Astrocyte (in vitro differentiated cells and primary cell): ENCODE results near the gene ZFR.

Experiments
- CTCF ChIP-seq: IDR thresholded peaks from 2 replicates; pipeline ENCODE4 v1.5.1; 2011; ENCODE audit warnings: low read depth, mild to moderate bottlenecking, inconsistent platforms, low read length, moderate library complexity; ENCODE audit not compliant: insufficient read depth
- EZH2 ChIP-seq: IDR thresholded peaks from 2 replicates; pipeline ENCODE4 v1.6.1; 2012; ENCODE audit warnings: mild to moderate bottlenecking, low read length, inconsistent platforms; ENCODE audit not compliant: insufficient read depth

GRCh38 chr5:32460702-32461101 lies 16.2 kb upstream of the ZFR start:
- TF ChIP-seq EZH2 (no peak), CTCF (no peak)
